Measurements from ENCODE around the gene ZDHHC7.

Gene ZDHHC7

GRCh38 chr16:84993926-84994325, 17.4 kb downstream of the ZDHHC7 start:
- DNase-seq (ENCODE audit: low read depth), result no peak

- no peak for DNase-seq (ENCODE audit: low read depth)
Observed at GRCh38 chr16:84992717-84993075, 18.6 kb downstream of the ZDHHC7 start.

GRCh38 chr16:84990782-84991181, 20.6 kb downstream of the ZDHHC7 start:
- DNase-seq (ENCODE audit: low read depth), result no peak

- DNase-seq (ENCODE audit: low read depth), result no peak
Observed at GRCh38 chr16:84989749-84990620, 21.4 kb downstream of the ZDHHC7 start.

GRCh38 chr16:84988328-84989080, 22.8 kb downstream of the ZDHHC7 start:
- DNase-seq (ENCODE audit: low read depth), result no peak

GRCh38 chr16:84986879-84987278, 24.5 kb downstream of the ZDHHC7 start:
- no peak for DNase-seq (ENCODE audit: low read depth)

GRCh38 chr16:84986102-84986501, 25.2 kb downstream of the ZDHHC7 start:
- no peak for DNase-seq (ENCODE audit: low read depth)

GRCh38 chr16:84985079-84986065, 26.0 kb downstream of the ZDHHC7 start:
- peak; percentile 82 for DNase-seq (ENCODE audit: low read depth)

GRCh38 chr16:84982434-84982833, 28.9 kb downstream of the ZDHHC7 start:
- no peak for DNase-seq (ENCODE audit: low read depth)

GRCh38 chr16:84979516-84979915, 31.8 kb downstream of the ZDHHC7 start:
- DNase-seq (ENCODE audit: low read depth), result no peak

GRCh38 chr16:84976644-84977400, 34.5 kb downstream of the ZDHHC7 start:
- DNase-seq (ENCODE audit: low read depth), result no peak

- DNase-seq (ENCODE audit: low read depth), result no peak
Observed at GRCh38 chr16:84975522-84975921, 35.8 kb downstream of the ZDHHC7 start.

GRCh38 chr16:84975066-84975465, 36.3 kb downstream of the ZDHHC7 start:
- no peak for DNase-seq (ENCODE audit: low read depth)

- DNase-seq (ENCODE audit: low read depth), result no peak
Observed at GRCh38 chr16:84973776-84974523, 37.4 kb downstream of the ZDHHC7 start.

GRCh38 chr16:84973236-84973635, 38.1 kb downstream of the ZDHHC7 start:
- peak; percentile 6 for DNase-seq (ENCODE audit: low read depth)

- peak; percentile 44 for DNase-seq (ENCODE audit: low read depth)
Observed at GRCh38 chr16:84970447-84971127, 40.7 kb downstream of the ZDHHC7 start.

GRCh38 chr16:84967828-84968227, 43.5 kb downstream of the ZDHHC7 start:
- DNase-seq (ENCODE audit: low read depth), result no peak

- DNase-seq (ENCODE audit: low read depth), result no peak
Observed at GRCh38 chr16:84965428-84966415, 45.6 kb downstream of the ZDHHC7 start.
